HG03558 (cell line): ENCODE results near the gene TRIM47.

Source experiments
- ATAC-seq: cut with Tn5 transposase; IDR thresholded peaks from one replicate; pipeline ENCODE4 v1.9.1; 2021; ENCODE audit warnings: moderate number of reproducible peaks; ENCODE audit not compliant: unreplicated experiment; ENCODE audit errors: extremely low read depth

The TRIM47 gene, protein sequence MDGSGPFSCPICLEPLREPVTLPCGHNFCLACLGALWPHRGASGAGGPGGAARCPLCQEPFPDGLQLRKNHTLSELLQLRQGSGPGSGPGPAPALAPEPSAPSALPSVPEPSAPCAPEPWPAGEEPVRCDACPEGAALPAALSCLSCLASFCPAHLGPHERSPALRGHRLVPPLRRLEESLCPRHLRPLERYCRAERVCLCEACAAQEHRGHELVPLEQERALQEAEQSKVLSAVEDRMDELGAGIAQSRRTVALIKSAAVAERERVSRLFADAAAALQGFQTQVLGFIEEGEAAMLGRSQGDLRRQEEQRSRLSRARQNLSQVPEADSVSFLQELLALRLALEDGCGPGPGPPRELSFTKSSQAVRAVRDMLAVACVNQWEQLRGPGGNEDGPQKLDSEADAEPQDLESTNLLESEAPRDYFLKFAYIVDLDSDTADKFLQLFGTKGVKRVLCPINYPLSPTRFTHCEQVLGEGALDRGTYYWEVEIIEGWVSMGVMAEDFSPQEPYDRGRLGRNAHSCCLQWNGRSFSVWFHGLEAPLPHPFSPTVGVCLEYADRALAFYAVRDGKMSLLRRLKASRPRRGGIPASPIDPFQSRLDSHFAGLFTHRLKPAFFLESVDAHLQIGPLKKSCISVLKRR

DNA sequence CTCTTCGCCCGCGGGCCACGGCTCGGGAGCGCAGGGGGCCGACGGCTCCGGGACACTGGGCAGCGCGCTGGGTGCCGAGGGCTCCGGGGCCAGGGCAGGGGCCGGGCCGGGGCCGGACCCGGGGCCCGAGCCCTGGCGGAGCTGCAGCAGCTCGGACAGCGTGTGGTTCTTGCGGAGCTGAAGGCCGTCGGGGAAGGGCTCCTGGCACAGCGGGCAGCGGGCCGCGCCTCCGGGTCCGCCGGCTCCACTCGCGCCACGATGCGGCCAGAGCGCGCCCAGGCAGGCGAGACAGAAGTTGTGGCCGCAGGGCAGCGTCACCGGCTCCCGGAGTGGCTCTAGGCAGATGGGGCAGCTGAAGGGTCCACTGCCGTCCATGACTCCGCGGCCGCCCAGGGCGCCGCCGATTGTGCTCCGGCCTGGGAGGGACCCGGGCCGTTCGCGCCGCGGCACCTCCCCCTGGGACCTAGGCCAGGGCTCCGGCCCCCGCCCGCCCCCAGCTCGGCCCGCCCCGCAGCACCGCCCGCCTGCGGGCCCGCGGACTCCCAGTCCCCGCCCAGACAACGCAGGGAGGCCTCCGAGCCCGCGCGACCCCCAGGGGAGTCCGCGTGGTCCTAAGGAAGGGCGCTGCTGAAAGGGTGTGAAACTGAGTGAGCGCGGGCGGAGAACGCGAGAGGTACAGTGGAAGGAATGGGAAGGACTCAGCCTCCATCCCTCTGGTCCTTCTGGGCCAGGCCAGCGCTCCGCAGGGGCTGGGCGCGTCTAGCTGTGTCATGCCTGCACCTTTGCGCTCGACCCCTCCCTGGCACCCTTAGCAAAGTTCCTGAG lies at the start of gene TRIM47:
Gene TRIM47 (minus strand): TSS at position 408 of the 825 bp plus-strand sequence. CDS start 33 bp downstream, at position 375.
- no peak for ATAC-seq

DNA sequence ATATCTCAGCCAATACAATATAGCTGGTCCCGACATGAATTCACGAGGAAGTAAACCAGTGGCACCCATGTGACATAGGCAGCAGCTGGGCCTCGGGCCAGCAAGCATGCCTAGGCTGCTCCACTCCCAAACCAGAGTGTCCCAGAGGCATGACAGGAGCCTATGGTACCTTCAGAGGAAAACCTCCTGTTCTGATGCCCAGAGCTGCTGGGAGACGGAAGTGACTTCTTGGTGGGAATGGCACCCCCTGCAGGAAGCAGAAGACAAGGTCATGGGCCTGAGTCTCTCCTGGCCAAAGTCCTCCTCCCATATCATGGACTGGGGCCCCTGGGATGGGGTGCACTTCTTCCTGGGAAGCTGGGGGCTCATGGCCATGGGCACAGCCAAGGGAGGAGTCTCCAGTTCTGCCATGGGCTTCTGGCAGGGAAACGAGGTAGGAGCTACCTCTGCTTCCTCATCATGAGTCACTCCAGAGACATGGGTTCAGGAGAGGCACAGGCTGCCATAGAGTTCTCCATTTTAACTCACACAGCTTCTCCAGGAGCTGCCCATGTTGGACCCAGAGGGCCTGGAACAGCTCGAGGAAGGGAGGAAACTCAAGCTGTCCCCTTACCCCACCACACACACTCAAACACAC lies 49.0 kb upstream of the TRIM47 start:
- no peak for ATAC-seq

DNA sequence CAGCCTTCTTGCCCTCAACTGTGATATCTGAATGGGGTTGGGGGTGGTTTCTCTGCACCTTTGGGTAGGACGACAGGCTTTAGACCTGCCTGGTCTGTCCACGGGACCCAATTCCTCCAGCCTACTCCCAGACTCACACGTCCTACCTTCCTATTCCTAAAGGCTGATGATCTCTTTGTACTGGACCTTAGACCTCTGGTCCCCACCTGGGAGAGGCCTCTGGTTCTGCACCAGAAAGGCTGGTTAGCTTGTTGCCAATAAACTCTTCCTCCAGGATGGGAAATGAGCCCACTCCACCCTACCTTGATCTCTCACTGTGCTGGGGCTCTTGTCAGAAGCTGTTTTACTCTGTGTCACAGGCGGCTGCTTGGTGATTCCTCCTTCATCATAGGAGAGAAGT lies 48.1 kb upstream of the TRIM47 start:
- no peak for ATAC-seq

DNA sequence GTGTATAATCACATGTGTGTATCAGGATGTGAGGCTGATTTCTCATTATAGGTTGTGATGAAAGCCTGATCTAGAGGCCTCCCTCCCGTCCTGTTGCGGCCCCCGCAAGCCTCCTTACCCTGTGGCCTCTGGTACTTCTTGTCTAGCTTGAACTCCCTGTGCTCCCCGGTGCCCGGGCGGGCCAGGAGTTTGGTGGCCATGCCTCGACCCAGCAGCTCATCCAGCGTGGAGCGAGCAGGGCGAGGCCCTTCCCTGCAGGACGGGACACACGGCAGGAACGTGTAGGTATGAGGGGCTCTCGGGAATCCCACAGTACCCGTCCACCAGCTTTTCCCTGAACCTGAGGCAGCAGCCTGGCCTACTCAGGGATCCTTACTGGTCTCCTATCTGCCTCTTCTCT lies 47.5 kb upstream of the TRIM47 start:
- no peak for ATAC-seq

DNA sequence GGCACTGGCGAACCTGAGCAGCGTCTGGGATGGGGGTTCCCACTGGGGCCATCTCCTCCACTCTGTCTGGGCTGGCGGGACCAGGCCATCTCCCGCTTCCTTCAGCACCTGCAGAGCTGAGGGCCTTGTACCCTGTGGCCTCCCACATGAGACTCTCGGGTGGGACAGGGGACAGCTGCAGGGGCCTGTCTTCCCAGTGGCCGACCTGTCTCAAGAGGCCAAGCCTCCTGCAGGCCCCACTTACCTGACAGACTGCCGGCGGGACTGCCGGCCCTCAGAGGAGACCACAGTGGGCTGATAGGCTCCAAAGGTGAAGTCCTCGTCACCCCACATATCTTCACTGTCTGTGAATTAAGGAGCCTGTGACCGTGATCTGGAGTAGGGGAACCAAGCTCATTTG lies 46.7 kb upstream of the TRIM47 start:
- no peak for ATAC-seq

DNA sequence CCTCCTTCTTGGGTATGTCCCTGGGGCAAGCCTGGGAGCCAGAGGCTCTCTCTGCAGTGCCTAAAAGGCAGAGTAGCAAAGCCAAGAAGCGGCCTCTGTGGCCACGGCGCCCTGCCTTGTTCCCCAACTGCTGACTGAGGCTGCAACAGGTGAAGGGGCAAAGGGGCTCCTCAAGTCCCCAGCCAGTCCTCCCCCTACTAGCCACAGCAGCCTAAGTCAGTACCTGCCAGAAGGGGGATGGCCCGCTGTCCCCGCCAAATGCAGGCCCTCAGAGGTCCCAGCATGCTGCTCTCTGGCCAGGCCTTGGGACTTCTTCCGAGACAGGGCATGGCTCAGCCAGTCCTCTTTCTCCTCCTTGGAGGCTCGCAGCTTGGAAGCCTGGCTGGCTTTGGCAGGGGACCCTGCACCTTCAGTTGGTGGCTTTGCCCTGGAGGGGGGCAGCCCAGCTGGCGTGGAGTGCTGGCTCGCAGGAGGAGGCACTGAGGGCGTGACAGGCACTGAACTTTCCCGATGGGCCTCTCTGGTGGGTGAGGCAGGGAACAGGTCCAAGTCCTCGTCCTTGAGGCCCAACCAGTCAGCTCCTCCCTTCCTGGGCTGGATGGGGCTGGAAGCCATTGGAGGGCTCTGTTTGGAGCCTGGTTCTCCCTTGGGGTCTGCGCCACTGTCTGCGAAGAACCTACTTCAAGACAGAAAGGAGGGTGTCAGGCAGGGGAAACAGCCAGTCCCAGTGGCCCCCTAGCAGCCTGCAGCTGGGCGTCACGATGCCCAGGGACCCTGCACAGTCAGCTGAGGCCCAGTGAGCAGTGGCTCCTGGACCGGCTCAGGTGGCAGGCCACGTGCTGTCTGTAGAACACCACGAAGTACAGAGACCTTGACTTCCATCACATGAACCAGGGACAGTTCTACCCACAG lies 44.8 kb upstream of the TRIM47 start:
- no peak for ATAC-seq

DNA sequence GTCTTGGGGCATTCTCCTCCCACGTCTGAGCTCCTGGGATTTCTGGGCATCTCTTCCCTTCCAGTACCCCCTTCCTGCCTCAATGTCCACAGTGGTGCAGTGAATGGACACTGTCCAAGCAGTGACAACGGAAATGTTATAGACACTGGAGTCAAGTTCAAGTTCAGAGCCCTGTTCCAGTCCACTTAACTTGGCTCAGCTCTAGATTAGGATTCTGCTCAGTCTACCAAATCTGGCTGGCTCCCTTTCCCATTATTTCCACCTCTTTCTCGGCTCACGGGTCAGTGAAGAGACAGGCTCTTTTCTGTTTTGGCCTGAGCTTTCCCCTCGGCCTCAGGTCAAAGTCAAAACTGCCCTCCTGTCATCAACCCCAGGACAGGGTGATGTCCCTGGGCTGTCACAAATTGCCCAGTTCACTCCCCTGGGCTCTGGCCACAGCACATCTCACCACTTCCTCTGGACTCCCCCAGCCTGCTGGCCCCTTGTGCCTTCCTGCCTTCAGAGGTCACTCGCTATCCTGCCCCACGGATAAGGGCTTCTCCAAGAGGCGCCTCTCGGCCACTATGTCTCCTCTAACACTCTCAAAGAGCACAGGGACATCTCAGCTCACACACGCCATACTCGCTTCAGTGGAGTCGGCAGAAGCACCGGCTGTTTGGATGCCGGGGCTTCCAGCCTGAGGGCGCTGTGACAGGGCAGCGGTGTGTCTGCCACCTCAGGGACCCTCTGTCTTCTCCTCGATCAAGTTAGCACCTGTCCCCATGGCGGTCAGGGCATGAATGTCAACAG lies 44.0 kb upstream of the TRIM47 start:
- ATAC-seq = no peak

DNA sequence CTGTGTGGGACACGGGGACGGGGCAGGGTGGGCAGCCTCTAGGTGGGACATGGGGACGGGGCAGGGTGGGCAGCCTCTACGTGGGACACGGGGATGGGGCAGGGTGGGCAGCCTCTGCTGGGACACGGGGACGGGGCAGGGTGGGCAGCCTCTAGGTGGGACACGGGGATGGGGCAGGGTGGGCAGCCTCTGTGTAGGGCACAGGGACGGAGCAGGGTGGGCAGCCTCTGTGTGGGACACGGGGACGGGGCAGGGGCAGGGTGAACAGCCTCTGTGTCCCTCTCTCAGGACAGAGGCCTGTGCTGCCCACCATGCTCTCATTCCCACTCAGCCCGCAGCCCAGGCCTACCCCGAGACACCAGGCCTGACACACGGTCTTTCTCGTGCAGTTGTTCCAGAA lies 43.2 kb upstream of the TRIM47 start:
- no peak for ATAC-seq

DNA sequence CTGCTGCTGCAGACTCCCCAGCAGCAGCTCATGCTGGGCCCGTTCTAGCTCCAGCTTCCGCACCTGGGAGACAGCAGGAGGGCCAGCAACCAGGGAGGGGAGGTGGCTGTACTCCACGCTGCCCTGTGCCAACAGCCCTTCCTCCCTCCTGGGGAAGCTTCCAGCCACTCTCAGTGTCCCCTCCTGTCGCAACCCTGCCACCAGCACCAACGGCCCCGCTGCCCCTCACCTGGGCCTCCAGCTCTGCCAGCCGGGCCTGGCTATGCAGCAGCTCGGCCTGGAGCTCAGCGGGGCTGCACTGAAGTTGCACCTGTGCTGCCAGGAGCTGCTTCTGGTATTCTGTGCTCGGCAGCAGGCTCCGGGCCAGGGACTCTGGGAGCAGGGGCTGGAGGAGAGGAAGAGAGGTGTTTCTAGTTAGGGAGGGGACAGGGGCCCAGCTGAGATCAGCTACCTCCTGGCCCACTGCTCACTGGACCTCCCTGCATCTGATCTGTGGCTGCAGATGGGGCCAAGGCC lies 41.7 kb upstream of the TRIM47 start:
- ATAC-seq = no peak

DNA sequence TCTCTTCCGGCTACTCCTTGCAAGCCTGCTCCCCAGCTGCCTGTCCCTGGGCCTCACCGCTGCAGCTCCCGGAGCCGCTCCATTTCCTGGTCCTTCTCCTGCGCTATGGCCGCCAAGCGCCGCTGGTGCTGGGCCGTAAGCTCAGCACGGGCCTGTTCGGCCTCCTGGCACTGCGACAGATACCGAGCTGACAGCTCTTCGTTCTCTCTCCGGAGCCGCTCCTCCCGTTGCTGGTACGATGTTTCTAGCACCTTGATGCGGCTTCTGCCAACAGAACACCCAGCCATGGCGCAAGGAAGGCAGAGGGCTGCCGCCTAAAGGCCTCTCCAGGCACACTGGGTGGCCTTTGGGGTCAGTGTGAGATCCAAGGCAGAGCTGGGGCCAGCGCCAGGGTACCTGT lies 41.2 kb upstream of the TRIM47 start:
- ATAC-seq = no peak

DNA sequence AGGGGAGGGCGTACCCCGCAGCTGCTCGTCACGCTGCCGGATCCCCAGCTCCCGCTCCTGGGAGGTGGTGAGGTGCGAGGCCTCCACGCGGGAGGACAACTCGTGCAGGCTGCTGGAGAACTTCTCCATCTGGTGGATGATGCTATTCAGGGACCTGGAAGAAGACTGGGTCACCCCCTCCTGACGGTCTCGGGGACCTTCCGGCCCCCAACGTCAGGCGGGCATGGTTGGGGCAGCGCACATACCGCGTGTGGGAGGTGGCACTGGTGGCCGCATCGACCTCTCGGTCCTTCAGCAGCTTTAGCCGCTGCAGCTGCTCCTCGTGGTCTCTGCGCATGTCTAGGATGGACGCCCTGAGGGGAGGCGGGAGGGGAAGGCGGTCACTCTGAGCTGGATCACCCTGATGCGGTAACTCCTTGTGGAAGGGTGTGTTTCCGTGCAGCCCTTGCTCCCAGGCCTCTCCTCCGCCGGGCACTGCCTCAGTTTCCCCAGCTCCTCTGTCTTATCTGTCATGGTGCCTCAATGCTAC lies 39.6 kb upstream of the TRIM47 start:
- ATAC-seq = no peak

DNA sequence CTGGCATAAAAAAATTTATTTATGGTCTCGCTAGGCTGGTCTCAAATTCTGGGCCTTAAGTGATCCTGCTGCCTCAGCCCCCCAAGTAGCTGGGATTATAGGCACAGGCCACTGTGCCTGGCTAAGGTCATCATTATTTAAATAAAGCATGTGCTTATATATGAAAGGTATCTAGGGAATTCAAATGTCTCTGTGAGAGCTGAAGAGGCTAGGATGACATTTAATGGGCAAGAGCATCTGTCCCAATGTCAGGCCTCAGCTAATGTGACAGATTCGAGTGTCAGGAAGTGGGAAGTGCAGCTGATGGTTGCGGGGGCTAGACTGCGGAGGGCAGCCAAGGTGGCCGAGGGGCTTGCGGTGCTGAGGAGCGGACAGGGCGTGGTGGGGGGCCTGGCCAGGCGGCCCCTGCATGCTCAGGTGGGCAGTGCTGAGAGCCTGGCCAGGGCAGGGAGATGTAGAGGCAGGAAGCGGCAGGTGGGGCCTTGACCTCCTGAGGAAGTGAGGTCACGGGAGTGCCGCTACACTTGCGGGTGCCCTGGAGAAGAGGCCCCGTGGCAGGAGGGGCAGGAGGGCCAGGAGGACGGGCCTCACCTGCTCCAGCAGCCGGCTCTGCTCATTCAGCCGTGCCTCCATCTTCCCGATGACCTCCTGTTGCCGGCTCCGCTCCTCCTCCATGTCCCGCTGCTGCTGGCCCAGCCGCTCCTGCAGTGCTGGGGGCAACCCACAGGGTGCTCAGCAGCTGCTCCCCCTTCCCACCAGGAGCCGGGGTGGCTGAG lies 38.9 kb upstream of the TRIM47 start:
- ATAC-seq = no peak

DNA sequence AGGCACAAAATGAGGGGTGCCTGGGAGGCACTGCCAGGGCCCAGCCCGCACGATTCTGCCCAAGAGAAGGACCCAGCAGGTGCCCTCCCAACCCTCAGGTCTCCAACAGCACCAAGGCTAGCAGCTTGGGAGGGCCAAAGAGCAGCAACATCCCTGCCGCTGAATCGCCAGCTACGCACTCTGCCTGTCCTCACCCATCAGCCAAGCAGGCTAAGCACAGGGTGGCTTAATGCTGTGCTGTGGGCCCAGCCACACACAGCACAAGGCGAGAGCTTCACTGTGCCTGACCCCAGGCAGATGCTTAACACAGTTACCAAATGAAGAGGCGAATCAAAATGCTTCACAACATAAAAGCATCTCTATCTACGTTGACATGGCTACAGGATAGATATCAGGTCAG lies 36.9 kb upstream of the TRIM47 start:
- no peak for ATAC-seq

DNA sequence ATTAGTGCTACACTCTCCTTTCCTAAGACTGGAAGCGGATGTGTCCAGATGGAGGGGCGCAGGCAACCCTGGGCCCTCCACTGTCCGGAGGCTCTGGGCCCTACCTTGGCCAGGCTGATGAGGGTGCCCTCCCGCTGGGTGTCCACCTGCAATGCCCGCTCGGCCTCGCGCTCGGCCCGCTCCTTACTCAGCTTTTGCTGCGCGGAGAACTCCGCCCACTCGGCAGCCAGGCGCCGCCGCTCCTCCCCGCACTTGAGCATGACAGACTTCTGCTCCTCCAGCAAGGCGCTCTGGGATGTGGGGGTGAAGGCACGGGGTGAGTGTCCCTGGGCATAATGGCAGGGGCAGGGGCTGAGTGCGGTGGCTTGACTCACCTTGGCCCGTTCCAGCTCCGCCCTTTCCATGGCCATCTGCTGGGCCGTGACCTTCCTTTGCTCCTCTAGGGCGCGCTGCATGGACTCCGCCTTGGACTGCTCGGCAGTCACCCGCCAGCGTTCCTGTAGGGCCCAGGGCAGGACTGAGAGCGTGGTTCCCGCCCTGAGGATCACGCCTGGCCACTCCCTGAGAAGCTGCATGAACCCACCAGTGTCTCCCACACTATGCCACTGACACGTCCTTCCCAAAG lies 36.4 kb upstream of the TRIM47 start:
- ATAC-seq = no peak

DNA sequence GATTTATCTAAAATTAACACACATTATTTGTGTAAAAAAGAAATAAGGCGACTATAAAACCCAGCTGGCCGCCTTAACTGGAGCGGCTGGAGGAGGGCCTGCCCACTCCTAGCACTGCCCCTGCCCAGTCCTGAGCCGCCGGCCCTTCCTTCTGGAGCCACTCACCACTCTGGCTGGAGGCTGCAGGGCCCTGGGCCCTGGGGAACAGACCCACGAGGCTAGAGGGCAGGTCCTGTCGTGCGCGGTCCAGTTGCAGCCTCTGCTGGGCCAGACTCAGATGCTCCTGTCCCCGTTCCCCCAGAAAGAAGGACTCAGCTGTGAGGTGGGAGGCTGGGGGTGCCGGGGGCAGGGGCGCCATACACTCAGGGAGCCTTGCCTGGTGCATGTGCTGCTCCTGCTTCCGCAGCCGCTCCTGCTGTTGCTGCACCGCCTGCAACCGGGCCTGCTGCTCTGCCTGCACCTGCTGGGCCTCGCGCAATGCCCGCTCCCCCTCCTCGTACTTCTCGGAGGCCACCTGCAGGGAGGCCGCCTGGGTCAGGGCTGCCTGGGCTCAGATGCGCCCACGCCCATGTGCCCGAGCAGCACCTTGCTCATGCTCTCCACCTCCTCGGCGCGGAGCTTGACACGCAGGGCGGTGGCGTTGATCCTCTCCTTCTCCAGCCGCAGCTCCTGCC lies 35.3 kb upstream of the TRIM47 start:
- no peak for ATAC-seq

DNA sequence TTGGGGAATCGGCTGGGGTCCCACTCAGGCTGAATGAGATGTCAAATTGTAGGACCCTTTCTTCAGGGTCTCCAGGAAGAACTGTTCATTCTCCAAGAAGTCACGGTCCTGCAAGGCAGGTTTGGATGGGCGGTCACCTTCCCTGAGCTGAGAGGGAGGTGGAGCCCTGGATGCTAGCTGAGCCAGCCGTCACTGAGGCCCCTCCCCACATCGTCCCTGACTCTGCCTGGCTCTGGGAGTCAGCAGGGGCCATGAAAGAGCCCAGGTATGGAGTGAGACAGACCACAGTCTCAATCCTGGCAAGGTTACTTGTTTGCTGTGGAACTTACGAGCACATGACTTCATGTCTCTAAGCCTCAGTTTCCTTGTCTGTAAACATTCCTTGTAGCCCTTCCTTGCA lies 32.3 kb upstream of the TRIM47 start:
- ATAC-seq = no peak

DNA sequence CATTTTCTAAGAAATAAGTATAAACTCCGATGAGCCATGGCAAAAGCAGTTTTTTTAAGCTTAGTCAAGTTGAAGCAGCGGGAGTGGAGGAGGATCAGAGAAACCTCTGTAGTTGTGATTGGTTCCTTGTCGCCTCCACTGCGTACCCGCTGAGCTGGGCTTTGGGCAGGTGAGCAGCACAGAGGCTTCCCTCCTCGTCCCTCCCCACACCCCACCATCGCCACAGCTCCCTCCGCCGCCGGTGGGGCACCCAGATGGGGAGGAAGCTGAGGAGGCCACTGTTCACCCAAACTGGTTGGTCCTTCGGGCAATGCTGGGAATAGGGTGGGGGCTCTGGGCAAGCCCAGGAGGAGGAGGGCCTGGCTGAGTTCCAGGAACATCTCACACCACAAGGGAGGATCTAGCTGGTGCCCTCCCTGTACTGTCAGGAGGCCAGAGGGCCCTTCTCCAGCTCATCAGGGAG lies 31.5 kb upstream of the TRIM47 start:
- no peak for ATAC-seq
